ENCODE measurements around the gene NENF. TPM values are rescaled to one million over a fixed set of nuclear protein-coding genes. Genes with fewer than 3 reads are reported as not detected.
"Not testable (repeated sequence)": the region's sequence is repeated elsewhere in the genome, so short reads cannot be mapped to it uniquely, and the experiment has no call there.

NENF gene
- 10 to 100 TPM; 43.7 to 47.7 (median 46.3) TPM for total RNA-seq (2021; fragmentation: NEBNext Ultra II Directional; extraction: Animal tissue kit (Norgen Biotek cat#: 25700))
- long read RNA-seq, transcript NENF-201 (4 exons, 949 nt): major isoform, 18 of 25 reads
- long read RNA-seq, partial matches to known transcripts: 5 of 25 reads
- long read RNA-seq, other reads (novel, unspliced or antisense): 0 of 25 reads

- H3K36me3 Mint-ChIP-seq (ENCODE audit: low read depth): 0 out of 2 replicates have a peak, but pooled peaks cover 4% of the 10 kb centered on the region
- H3K27ac Mint-ChIP-seq: no peak within 1 kb of the TSS; the same call in none of the 2 replicates
- peaks cover 4% of the 10 kb centered on the region; the same call in 1 of the 2 replicates for H3K27me3 Mint-ChIP-seq (ENCODE audit: insufficient read depth)
- no peaks in the 10 kb centered on the region for H3K9me3 Mint-ChIP-seq
- no peak for TF ChIP-seq CTCF (IDR thresholded peaks at IDR 0.05)
- peaks cover 39% of the 10 kb centered on the region for H3K4me1 Mint-ChIP-seq (ENCODE audit: low read depth)
- peak; percentile 50 for DNase-seq
- peak within 1 kb of the TSS; percentile 87 for H3K4me3 Mint-ChIP-seq
These were observed at the start of gene NENF for GRCh38 chr1:212432661-212433576. NENF (plus strand) TSS chr1:212432920; CDS start chr1:212432944, 24 bp downstream.

GRCh38 chr1:212386029-212386428, 46.7 kb upstream of the NENF start:
- no peak for DNase-seq
- TF ChIP-seq CTCF (IDR thresholded peaks at IDR 0.05): no peak
- Mint-ChIP-seq H3K27ac (no peak overlapping the region), H3K36me3 (ENCODE audit: low read depth) (peaks cover 17% of the 10 kb centered on the region), H3K27me3 (ENCODE audit: insufficient read depth) (peaks cover 6% of the 10 kb centered on the region), H3K4me3 (no peak overlapping the region), H3K4me1 (ENCODE audit: low read depth) (no peaks in the 10 kb centered on the region), H3K9me3 (peaks cover 7% of the 10 kb centered on the region)

- peaks cover 27% of the 10 kb centered on the region for H3K36me3 Mint-ChIP-seq (ENCODE audit: low read depth)
- H3K9me3 Mint-ChIP-seq: peaks cover 13% of the 10 kb centered on the region
- H3K27ac Mint-ChIP-seq: no peak overlapping the region
- H3K4me1 Mint-ChIP-seq (ENCODE audit: low read depth): no peaks in the 10 kb centered on the region
- peaks cover 6% of the 10 kb centered on the region for H3K27me3 Mint-ChIP-seq (ENCODE audit: insufficient read depth)
- TF ChIP-seq CTCF (IDR thresholded peaks at IDR 0.05): no peak
- H3K4me3 Mint-ChIP-seq: no peak overlapping the region
- DNase-seq: no peak
These were observed 43.6 kb upstream of the NENF start for GRCh38 chr1:212388985-212389716.

GRCh38 chr1:212395678-212396437, 36.9 kb upstream of the NENF start:
- not testable (repeated sequence) for H3K4me1 Mint-ChIP-seq (ENCODE audit: low read depth); H3K4me3 Mint-ChIP-seq; H3K27me3 Mint-ChIP-seq (ENCODE audit: insufficient read depth); DNase-seq; H3K27ac Mint-ChIP-seq
- Mint-ChIP-seq H3K9me3 (peaks cover 39% of the 10 kb centered on the region), H3K36me3 (ENCODE audit: low read depth) (peaks cover 50% of the 10 kb centered on the region)

- no peak for TF ChIP-seq CTCF (IDR thresholded peaks at IDR 0.05)
- H3K36me3 Mint-ChIP-seq (ENCODE audit: low read depth): peaks cover 48% of the 10 kb centered on the region
- no peak overlapping the region for H3K4me3 Mint-ChIP-seq
- H3K27ac Mint-ChIP-seq: no peak overlapping the region
- no peaks in the 10 kb centered on the region for H3K4me1 Mint-ChIP-seq (ENCODE audit: low read depth)
- no peak for DNase-seq
- peaks cover 36% of the 10 kb centered on the region for H3K9me3 Mint-ChIP-seq
- peaks cover 1% of the 10 kb centered on the region; the same call in 1 of the 2 replicates for H3K27me3 Mint-ChIP-seq (ENCODE audit: insufficient read depth)
These were observed 36.1 kb upstream of the NENF start for GRCh38 chr1:212396638-212397037.
